ENCODE data around the gene FGF12.
"Not testable (repeated sequence)": the region's sequence is repeated elsewhere in the genome, so short reads cannot be mapped to it uniquely, and the experiment has no call there.

FGF12 gene

GRCh38 chr3:192578729-192579128 lies 148.6 kb downstream of the FGF12 start:
- no peak for DNase-seq (ENCODE audit: low read depth in 2 of 2)

GRCh38 chr3:192577811-192578210 lies 149.5 kb downstream of the FGF12 start:
- DNase-seq (ENCODE audit: low read depth in 2 of 2), result no peak

GRCh38 chr3:192577271-192577670 lies 150.1 kb downstream of the FGF12 start:
- DNase-seq (ENCODE audit: low read depth in 2 of 2), result no peak

DNA sequence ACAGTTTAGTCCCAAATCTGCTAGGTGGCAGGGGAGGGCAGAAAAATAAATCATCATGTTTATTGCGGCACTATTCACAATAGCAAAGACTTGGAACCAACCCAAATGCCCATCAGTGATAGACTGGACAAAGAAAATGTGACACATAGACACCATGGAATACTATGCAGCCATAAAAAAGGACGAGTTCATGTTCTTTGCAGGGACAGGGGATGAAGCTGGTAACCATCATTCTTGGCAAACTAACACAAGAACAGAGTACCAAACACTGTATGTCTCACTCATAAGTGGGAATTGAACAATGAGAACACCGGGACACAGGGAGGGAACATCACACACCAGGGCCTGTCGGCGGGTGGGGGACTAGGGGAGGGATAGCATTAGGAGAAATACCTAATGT lies 150.6 kb downstream of the FGF12 start:
- not testable (repeated sequence) for DNase-seq (ENCODE audit: low read depth in 2 of 2)

DNA sequence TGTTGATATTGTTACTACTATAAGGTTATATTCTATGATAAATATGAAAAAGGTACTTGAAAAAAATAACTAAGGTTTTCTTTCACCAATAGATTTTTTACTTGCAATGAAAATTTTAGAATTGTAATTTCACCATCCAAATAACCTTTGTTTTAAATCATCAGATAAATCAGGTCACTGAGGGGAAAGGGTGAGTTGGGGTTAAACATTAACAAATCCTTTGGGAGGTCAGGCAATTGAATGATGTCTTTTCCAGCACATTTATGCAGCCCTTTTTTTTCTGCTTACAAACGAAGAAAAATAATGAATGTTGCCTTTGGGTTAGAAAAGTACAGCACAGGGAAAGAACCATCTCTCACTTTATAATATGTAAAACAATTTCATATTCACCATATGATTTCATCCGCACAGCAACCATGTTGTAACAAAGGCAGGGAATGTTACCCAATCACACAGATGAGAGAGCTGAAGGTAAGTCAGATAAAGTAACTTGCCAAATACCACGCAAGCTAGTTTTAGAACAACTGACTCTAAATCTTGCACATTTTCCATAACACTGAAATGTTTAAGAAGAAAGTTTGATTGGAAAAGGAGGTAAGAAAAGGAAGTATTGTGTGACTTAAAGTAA lies 151.3 kb downstream of the FGF12 start:
- DNase-seq (ENCODE audit: low read depth in 2 of 2), result no peak

GRCh38 chr3:192573240-192573639 lies 154.1 kb downstream of the FGF12 start:
- DNase-seq (ENCODE audit: low read depth in 2 of 2), result no peak

GRCh38 chr3:192570821-192571791 lies 156.2 kb downstream of the FGF12 start:
- DNase-seq (ENCODE audit: low read depth in 2 of 2), result no peak

DNA sequence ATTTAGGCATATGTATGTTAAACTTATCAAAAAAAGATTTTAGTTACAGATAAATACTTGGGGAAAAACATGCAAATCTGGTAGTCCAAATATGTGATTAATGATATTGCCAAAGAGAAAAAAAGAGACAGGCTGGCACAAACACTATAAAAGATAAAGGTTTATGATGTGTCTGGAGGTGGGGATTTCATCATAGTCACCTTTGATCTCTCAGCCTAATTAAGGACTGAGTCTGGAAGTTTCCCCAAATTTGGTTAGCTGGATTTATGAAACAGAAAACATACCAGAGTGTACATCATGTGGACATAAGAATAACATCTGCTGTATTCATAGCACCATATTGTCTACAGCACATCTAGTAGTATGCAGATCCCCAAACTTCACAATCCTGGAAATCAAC lies 157.0 kb downstream of the FGF12 start:
- no peak for DNase-seq (ENCODE audit: low read depth in 2 of 2)

- peak in 1 of 2 donors; percentile 5 for DNase-seq (ENCODE audit: low read depth in 2 of 2)
Measured at GRCh38 chr3:192566706-192567290, 160.5 kb downstream of the FGF12 start.

DNA sequence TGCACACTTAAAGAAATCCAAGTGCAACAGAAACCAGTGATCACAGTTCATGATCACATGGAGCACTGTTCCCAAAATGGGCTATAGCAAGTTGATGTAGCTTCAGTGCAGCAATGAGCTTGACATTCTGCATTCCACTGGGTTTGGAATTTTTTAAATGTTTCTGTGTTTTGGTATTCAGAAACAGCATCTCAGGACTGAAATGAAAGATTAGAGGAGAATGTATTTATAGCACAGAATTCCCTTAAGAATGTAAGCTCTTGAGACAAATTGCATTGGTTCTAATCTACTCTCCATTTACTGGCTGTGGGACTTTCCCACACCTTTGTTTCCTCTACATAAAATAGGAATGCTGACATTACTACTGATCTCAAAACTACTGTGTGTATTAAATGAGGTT lies 162.7 kb downstream of the FGF12 start:
- no peak for DNase-seq (ENCODE audit: low read depth in 2 of 2)

GRCh38 chr3:192563417-192563816 lies 163.9 kb downstream of the FGF12 start:
- DNase-seq (ENCODE audit: low read depth in 2 of 2), result no peak

- DNase-seq (ENCODE audit: low read depth in 2 of 2), result no peak
Measured at GRCh38 chr3:192553707-192554106, 173.6 kb downstream of the FGF12 start.

DNA sequence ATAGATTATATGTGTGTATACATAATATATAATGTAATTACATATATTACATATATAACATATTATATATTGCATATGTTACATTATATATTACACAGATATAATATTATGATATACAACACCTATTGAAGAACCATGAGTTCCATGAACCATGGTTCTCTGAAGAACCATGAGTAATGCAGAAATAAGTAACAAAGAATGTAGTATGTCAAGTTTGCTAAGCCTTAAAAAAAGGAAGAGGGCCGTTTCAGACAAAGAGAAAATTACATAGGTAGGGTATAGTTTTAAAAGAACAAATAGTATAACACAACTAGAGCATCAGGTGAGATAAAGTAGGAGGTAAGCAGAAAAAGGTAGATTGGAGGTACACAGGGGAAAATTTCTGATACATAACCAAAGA lies 177.0 kb downstream of the FGF12 start:
- DNase-seq (ENCODE audit: low read depth in 2 of 2), result no peak

DNA sequence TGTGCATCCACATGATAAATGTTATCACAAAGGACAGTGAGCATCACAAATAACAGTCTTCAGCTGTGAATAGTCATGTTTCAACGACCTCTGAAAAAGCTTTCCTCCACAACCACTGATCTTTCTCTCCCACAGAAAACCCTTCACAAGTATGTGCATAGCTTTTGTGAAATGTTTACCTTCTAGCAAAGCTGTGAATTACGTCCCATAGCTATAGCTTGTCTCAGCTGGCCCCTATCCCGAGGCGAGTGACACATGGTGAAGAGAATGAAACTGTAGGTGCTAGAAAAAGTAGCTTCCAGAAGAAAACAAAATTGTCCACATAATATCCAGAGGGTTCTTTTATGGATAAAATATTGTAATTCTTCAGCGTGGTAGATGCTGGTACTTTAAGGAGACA lies 182.0 kb downstream of the FGF12 start:
- no peak for DNase-seq (ENCODE audit: low read depth in 2 of 2)

DNA sequence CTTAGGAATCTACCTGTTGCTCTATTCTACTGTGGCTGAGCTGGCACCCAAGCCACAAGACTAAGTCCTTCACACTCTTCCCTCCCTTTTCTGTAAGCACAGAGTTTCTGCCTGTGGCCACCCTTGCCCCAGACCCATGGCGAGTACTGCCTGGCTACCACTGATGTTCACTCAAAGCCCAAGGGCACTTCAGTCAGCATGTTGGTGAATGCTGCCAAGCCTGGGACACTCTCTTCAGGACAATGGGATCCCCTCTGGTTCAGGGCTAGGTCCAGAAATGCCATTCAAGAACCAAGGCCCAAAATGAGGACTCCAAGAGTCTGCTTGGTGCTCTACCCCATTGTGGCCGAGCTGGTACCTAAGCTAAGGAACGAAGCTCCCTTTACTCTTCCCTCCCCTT lies 184.2 kb downstream of the FGF12 start:
- no peak for DNase-seq (ENCODE audit: low read depth in 2 of 2)

DNA sequence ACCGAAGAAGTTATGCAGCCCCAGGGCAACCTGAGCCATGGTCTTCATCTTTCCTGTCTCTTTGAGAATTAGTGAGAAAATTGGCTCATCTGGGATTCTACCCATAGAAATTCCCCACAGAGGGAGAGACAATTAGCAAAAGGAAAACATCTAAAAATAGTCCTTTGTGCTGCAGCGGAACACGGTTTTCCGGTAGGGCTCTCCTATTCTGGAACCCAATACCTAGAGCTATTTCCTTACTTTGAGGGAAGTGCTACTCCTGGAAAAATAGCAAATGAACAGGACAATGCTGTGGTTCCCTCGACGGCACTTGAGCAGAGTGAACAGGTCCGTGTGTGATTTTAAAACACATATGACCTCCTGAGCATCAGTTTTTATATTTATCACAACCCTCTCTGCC lies 210.5 kb downstream of the FGF12 start:
- DNase-seq (ENCODE audit: low read depth in 2 of 2), result no peak

DNA sequence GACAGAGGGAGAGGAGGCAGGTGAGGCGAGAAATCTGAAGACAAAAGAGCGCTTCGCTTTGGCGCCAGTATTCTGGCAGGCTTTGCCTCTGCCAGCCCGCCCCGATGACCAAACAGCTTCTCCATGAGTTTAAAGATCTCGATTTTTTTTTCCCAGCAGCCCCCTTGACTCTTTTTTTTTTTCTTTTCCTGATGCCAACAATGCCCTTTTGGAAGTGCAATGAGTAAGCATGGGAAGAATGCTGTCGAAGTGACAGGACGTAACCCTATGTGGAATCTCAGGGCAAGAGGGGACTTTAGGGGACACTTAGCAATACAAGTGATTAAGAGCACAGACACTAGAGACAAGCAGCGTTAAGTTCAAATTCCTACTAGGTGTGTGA lies 211.7 kb downstream of the FGF12 start:
- no peak for DNase-seq (ENCODE audit: low read depth in 2 of 2)

DNA sequence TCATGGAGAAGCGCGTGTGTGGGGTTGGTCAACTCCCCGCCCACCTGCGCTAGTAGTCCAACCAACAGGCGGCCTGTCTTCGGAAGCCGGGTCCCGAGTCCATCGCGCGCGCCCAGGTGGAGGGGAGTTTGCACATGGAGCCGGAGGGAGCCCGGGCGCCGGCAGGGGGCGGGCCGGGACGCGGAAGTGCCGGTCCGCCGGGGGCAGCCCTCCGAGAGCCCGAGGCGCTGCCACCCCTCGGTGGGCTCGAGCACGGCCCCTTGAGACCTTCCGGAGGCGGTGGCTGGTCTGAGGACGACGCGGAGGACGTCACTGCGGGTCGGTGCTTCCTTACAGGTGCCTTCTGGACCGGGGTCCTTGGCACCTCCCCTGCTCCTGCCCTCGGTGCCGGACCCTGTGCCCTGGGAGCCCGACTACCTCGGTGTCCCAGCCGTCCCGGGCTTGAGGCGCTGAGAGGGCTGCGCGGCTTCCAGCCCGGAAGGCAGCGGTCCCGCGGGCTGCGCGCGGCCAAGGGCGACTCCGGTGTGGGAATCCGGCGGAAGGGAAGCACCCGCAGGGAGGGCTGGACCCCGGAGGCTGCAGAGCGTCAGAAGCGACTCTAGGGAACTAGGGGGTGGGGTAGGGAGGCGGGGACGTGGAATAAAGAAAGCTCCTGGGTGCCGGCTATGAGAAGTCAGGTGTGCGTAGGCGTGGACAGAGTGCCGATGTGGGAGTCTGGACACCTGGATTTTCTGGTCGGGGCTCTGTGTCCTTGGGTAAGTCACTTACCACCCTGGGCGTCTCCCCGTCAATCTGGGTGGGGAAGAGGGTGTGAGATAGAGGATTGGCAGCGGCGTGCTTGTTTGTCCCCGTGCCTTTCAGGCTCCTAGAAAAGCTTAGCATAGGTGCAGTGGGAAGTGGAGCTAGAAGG lies 212.3 kb downstream of the FGF12 start:
- DNase-seq (ENCODE audit: low read depth in 2 of 2), result no peak

- DNase-seq (ENCODE audit: low read depth in 2 of 2), result no peak
Measured at GRCh38 chr3:192514081-192514753, 213.1 kb downstream of the FGF12 start.

GRCh38 chr3:192505731-192506130 lies 221.6 kb downstream of the FGF12 start:
- DNase-seq (ENCODE audit: low read depth in 2 of 2), result no peak

DNA sequence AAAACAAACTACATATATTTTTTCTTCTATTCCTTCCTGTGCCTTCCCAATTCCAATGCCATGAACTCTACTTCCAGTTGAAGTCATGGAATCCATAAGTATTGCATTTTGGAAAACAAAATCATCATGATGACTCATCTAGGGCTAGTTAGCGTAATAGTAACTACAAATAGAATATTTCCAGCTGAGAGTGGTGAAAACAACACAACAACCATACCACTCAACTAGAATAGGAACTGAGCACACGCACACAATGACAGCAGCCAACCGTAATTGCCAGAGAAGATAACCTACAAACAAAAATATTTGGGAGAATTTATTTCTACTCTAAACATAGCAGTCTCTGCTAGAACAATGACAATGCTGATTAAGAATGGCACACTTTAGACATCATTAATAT lies 225.9 kb downstream of the FGF12 start:
- DNase-seq (ENCODE audit: low read depth in 2 of 2), result no peak
